Measurements from ENCODE around the gene PPM1E.

PPM1E gene

DNA sequence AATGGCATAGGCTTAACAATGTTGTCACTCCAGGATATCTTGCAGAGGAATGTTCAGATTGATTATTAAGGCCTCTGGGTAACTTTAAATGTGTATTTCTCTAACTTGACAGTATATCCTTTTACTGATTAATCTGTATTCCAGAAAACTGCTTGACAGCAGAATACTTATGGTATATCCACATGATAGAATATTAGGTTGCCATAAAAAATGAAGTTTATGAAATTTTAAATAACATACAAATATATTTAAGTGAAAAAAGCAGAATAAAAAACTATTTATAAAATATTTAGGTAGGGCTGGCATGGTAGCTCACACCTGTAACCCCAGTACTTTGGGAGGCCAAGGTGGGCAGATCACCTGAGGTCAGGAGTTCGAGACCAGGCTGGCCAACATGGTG is 244.4 kb downstream of the PPM1E start:
- DNase-seq, result no peak

DNA sequence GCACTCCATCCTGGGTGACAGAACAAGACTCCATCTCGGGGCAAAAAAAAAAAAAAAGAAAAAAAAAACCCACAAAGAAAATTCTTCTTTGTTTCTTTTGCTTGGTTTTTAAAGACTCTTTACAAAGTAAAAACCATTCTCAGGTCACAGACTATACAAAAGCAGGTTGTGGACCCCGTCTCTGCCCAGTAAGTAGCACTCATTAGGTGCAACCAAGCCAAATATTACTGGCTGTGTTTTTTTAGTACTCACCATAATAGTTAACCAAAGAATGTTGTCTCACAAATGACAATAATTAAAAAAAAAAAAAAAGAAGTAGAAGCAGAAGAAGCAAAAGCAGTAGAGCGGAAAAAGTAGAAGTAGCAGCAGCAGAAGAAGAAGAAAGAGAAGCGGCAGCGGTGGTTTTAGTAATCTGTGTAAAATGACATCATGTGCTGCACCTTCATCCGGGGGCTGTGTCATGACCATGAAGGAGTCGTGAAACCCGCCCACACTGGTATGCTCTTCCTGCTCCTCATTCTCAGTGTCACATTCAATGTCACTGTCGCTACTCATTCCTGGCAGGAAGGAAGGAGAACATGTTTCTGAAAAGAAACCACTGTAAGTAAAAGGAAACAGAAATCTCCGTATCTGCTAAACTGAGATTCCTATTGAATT is 245.6 kb downstream of the PPM1E start:
- DNase-seq, result no peak

DNA sequence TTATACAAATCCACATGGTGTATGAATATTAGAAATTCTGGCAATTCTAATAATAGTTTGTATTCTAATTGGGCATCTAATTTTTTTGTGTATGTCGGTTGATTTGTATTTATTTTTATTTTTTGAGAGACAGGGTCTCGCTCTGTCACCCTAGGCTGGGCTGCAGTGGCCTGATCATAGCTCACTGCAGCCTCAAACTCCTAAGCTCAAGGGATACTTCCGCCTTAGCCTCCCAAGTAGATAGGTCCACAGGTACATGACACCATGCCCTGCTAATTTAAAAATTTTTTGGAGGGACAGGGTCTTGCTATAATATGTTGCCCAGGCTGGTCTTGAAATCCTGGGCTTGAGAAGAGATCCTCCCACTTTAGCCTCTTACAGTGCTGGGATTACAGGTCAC is 246.5 kb downstream of the PPM1E start:
- no peak for DNase-seq

DNA sequence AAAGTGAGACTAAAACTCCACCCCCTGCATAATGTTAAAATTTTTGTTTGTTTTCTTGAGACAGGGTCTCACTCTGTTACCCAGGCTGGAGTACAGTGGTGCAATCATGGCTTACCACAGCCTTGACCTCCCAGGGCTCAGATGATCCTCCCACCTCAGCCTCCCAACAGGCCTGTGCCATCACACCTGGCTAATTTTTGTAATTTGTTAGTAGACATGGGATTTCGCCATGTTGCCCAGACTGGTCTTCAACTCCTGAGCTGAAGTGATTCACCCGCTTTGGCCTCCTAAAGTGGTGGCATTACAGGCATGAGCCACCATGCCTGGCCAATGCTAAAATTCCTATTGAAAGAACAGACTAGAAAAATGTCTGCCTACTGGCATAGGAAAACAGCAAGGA is 247.2 kb downstream of the PPM1E start:
- DNase-seq, result no peak

DNA sequence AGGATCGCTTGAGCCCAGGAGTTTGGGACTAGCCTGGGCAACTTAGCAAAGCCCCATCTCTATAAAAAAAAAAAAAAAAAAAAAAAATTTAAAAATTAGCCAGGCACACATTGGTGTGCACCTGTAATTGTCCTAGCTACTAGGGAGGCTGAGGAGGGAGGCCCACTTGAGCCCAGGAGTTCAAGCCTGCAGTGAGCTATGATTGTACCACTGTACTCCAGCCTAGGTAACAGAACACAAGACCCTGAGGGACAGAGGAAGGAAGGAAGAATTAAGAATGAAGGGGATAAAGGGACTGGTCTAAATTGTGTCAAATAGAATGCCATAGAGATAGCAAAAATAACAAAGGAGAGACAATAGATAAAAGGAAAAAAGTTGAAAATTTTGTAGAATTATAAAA is 248.2 kb downstream of the PPM1E start:
- no peak for DNase-seq

DNA sequence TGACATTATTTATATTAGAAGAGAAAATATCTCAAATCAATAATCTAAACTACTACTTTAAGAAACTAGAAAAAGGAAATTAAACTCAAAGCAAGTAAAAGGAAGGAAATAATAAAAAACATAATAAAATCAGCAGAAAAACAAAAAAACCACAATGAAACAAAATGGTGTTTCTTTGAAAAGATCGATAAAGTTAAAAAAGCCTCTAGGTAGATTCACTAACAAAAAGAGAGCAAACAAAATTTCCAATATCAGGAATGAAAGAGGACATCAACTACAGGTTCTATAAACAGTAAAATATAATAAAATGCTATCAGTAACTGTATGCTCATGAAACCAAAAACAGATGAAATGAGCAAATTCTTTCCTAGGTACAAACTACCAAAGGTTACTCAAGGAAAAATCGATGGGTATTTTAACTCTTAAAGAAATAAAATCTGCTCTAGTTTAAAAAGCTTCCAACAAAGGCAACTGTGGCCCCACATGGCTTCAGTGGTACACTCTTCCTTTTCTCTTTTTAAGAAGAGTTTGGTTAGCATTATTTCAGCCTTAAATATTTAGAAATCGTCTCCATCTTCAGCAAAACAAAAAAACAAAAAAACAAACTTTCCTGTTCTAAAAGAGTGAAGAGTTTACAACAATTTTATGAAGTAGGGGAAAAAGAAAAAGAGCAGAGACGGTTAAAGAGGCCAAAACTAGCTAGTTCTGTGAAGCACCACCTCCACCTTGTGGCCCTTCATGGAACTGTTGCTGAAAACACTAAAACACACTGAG is 248.9 kb downstream of the PPM1E start:
- no peak for DNase-seq

DNA sequence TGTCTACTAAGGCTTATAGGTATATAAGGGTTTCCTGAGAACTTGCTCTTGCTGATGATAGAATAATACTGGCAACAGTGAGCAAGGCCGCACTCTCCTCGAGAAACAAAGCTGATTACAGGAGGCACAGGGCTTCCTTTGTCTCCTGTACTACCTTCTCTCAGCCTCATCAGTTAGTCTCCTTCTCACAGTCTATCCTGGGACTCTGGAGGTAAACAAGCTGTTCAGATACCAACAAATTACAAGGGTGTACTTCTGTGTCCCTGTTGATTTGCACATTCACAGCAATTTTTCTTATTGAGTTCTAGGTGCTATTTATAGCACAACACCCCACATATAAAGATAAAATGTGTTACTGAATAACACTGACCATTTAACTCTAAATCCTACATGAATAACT is 252.3 kb downstream of the PPM1E start:
- no peak for DNase-seq

DNA sequence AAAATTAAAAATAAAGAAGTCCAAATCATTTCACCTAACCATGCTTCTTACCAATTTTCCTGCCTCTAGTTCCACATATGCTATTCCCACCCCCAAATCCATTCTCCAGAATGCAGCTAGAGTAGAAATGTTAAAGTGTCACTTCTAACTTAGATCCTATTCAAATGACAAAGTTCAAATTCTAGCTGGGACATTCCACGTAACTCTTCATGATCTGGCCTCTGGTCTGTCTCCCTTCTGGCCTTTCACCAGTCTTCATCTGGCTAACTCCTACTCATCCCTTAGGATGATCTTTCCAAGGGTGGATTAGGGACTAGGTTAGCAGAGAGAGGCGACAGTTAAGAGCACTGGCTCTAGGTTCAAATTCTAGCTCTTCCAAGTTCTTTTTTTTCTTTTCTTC is 253.1 kb downstream of the PPM1E start:
- no peak for DNase-seq

DNA sequence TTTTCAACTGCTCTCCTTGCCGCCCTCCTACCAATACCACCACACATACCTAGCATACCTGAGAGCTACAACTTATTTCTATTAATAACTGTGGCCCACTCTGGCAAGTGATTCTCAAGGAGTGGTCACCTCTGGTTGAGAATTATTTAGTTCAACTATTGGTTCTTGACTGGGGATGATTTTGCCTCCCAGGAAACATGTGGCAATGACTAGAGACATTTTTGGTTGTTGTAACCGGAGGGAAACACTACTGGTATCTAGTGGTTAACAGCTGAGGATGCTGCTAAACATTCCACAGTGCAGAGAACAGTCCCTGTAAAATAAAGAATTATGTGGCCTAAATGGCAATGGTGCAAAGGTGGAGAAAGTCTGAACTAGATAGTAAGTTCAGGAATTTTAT is 254.4 kb downstream of the PPM1E start:
- no peak for DNase-seq

DNA sequence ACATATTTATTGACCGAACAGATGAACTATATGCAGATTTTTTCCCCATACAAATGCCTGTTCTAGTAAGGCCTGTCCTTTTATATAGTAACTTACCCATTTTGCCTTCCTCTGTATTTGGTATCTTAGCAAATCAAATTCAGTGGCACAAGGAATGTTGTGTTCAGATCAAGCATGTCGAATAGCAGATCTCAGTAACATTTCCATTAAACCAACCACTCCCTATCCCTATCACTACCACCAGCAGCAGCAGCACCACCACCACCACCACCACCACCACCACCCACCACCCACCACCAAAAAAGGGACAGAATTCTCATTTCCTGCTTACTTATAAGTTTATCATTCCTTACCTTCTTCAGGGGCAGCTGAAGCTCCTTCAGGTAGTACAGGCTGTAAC is 256.3 kb downstream of the PPM1E start:
- DNase-seq, result no peak

DNA sequence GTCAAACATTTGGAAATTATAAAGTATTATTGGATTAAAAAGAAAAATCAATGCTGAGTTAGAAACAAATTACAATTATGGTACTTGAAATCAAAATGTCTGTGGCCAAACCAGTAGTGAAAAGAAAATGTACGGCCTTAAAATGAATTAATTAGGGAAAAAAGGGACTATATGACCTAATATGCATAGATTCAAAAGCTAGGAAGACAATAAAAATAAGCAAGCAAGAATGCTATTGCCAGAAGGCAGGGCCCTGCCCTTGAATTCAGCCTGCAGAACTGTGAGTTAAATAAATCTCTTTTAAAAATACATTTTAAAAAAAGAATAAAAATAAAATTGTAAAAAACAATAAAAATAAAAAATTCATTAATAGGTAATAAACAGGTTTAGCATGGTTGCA is 262.4 kb downstream of the PPM1E start:
- no peak for DNase-seq

DNA sequence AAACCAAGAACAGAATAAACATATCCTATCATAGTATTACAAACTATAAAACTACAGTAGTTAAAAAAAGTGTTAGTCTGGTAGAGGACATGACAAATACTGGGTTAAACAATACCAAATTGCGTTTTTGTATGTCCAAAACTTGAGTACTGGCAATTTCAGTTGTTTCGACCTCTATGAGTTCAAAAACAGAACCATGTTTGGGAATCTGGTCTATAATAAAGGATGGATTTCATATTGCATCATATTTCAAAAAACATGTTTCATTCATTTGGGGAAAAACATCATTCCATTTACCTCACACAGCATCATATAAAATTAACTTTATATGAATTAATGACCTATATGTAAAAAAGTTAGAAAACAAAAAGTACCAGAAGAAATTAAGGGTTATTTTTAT is 269.3 kb downstream of the PPM1E start:
- no peak for DNase-seq

DNA sequence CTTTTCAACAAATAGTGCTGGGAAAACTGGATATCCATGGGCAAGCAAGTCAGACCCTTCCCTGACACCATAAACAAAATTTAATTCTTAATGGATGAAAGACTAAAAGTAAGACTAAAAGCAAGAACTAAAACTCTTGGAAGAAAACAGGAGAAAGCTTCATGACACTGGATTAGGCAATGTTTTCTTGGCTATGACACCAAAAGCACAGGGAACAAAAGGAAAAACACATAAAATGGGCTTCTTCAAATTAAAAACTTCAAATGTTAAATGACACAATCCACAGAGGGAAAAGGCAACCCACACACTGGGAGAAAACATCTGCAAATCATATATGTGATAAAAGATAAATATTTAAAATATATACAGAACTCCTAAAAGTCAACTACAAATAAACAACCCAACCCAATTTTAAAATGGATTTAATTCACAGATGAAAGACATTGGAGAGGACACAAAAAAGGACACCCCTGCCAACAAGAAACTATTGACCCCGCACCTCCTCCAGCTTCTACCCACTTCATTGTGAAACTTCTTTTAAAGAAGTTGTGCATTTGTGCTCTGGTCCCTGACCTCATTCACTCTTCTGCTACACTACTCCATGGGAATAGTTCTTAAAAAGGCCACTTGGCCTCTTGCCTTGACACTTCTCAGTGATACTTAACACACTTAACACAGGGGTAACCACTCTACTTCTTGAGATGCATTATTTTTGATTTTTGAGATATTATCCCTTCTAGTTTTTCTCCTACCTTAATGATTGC is 270.7 kb downstream of the PPM1E start:
- DNase-seq, result no peak

DNA sequence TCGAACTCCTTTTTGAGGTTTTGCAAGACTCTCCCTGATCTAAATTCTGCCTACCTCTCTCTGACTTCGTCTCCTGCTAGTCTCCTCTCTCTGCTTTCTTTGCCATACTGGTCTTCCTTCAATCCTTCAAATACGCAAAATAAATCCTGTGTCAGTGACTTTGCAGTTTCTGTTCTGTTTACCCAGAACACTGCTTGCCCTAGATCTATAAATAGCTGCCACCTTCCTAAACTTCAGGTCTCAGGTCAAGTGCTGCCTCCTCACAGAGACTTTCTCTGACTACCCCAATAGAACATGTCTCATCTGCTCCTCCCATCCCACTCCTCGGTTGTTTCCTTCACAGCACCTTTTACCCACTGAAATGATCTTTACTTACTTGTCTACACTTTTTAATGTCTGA is 272.1 kb downstream of the PPM1E start:
- no peak for DNase-seq

DNA sequence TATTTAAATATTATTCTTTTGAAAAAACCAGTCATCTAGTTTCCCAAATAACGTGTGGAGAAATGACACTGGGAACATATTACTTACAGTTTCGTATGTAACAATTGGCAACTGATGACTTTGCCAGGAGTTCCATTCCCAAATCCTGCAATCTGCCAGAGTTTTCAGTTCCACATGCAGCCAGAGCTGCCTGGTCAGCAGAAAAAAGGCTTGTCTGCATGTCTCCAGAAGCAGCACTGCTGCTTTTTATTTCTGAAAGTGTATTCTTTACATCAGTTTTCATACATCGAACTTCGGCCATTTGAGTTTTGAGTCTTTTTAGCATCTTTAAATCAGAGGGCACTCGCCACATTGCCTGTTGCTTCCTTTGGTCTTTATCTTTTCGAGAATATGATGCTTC is 272.7 kb downstream of the PPM1E start:
- no peak for DNase-seq

DNA sequence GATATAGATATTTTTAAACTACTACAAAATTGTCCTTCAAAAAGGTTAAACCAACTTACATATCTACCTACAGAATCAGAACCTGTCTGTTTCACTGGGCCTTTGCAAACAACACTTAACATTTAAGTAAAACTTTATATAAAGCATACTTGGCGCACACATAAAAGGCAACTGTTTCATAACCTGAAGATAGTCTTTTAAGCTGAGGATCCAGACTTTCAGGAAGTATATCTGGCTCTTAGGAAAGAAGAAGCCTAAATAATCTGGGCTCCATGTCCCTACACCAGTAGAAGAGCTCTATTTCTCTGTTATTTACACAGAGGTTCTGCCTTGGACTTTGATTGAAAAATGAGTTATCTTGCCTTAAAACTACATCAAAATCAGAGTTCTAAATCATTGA is 275.2 kb downstream of the PPM1E start:
- no peak for DNase-seq

All from NCI-H524 treated with DMSO at 0.1 percent for 48 hours (cell line).